Activated CD4-positive, CD25-positive, alpha-beta regulatory T cell (primary cell): ENCODE measurements around the gene SH3GL2.

Experiments used
- DNase-seq, 4 experiments: peaks; one replicate each; lab custom pipeline; 2025; lab: John Stamatoyannopoulos, UW

SH3GL2 gene

DNA sequence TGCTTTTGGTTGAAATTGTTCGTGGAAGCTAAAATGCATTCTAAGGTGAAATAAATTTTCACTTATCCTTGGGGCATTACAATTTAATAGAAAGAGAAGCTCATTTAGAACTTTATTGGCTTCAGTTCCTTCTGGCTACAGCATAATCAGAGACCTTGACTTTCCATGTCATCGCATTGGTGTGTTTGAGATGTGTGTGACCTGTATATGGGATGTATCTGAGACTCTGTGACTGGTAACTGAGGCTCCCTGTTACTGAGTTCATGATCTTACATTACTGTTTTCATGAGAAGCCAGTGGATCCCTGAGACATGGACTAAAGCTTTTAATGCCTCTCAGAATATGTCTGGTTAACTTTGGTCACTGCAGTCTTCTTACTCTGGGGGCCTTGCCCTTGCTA is 32.5 kb downstream of the SH3GL2 start:
- no peak for DNase-seq

DNA sequence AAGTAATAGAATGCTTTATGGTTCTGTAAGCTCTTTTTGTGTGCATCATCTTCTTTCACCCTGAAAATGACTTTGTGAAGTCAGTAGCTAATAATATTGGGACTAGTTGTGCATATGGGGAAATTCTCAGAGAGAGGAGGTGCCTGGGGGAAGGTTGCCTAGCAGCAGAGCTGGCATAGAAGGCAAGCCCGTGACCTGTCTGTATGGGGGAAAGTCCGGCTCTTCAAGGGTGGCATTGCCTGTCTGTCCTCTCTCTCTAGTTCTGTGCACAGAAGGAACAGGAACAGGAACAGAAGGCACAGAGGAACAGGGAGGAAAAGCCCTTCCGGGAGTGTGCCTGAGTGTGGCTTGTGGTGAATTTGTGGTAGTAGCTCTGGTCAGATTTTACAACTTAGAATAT is 33.1 kb downstream of the SH3GL2 start:
- no peak for DNase-seq

DNA sequence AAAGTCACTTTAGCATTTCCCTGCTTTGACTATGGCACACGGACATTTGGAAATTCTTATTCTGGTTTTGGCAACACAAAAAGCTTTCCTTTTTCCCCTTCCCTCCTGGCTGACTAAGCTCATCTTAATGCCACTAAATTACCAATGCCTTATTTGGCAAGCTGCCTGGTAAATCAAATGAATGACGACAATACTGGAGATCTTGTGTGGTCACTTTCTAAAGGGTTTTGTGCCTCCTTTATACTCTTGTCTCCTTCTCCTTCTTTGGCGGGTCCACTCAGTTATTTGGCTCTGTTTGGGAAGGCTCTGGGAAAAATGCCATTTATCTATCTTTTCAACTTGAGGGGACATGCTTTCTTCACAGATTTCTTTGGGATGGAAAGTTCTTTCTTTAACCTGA is 34.9 kb downstream of the SH3GL2 start:
- no peak for DNase-seq

DNA sequence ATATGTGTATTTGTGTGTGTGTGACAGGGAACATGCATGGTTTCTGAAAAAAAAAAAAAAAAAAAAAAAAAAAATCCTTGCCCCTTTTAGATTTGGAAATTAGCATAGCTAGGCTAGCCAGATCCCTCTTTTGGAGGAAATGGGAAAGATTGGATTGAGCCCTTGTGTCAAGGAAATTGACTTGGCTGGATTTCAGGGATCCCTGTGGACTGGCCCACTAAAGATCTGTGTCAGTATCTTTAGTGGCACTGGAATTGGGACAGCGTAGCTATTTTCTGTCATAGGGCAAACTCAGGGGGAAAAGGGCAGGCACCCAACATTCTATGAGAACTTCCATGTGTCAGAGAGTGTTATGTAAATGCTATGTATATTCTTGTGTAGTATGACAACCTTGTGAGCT is 35.4 kb downstream of the SH3GL2 start:
- DNase-seq = no peak

DNA sequence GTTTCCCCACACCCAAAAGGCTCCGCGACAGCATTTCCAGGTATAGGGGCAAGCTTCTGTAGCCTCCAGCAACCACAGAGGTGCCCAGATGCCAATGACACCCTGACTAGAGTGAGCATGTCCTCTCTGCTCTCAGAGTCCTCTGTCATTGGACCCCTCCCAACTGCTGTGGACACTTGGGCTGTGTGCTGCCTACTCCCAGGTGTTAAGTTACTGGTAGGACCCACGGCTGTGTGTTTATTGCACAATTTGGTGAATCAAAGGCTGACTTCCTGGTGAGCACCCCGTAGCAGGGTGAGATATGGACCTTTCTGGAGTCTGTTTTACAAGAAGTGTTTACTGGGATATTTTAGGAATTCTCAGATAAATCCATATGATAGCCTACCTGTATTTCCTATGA is 36.0 kb downstream of the SH3GL2 start:
- no peak for DNase-seq

DNA sequence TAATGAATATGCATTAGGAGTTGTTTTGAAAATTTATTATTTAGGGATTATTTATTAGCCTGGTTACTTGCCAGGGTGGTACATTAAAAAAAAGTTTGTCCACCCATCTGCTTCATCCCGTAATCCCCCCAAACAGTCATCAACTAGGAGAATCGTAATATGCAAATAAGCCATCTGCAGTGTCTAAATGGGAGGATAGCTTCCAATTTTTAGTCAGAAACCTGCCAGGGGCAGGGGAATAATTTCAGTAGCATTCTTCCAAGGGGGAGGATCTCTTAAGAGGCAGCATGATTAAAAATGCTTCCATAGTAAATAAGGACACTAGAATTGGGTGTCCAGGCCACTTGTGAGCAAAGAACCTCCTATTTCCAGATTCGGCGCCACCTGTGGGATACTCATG is 43.3 kb downstream of the SH3GL2 start:
- no peak for DNase-seq

DNA sequence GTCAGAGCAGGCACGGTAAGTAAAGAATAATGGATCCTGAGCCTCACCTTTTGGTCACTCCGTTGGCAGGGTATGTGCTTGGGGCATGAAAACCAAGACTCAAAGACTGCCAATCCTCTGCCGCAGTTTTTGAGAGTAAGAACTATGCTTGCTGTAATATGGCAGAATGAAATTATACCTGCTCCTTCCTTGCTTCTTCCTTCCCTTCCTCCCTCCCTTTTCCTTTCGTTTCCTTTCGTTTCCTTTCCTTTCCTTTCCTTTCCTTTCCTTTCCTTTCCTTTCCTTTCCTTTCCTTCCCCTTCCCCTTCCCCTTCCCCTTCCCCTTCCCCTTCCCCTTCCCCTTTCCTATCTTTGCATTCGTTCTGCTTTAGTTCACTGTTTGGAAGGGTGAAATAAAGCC is 43.9 kb downstream of the SH3GL2 start:
- no peak for DNase-seq

DNA sequence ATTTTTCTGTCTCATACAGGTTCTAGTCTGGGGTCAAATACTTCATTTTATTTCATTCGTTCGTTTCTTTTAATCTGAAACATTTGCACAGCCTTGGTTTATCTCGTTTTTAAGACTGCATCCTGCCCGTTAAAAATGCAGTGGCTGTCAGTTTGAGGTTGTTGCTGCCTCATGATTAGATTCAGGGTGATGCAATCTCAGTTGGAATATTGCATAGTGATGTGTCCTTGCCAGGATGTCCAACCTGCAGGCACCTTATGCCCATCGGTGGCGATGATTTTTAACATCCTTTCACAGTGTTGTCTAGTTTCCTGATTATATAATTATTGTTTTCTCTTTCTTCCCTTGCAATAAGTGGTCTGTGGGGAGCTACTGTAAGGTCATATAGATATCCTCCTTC is 45.1 kb downstream of the SH3GL2 start:
- no peak for DNase-seq

DNA sequence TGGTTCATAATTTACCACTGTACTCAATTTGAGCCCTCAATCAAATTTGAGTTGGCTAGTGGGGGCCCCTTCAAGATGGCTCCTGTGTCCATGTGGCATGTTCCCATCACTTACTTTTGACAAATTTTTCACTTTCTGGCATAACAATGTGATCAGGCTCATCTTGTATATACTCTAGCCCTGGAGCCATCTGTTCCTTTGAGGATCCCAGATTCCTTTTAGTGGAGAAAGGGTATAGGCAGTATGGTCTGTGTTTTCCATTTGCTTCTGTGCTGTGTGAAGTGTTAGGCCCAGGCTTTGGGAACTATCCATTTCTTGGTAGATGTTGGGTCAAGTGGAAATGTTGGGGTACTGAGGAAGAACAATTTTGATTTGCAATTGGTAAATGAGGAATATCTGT is 45.7 kb downstream of the SH3GL2 start:
- no peak for DNase-seq

DNA sequence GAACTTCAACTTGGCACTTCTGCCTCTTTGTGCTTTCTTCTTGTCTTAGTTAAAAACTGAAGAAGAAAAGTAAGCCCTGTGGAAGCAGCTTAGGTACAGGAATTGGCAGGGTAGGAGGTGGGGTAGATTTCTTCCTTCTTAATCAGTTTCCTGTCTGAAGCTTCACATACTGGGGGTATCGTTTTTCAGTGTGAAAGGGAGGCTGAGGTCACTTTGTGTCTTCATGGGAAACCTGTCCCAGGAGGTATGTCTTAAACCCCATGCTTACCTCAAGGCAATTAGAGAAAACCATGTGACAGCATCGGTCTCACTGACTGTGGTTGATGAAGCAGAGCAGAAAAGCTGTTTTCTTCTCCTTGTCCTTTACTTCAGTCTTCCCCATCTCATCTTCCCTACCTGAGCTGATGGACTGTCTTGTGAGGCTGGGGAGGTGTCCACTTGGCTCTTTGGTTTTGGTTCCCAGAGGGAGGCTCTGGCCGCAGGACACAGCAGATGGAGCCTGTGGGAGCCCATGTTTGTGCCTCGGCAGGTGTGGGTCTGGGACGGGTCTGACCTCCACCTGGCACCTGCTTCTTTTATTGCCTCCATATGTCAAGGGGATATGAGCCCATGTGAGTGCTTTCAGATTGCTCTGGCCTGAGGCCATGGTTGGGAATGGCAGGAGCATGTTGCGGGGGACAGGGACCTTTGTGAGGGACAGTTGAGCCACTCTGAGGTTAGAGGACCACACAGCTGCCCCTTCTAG is 47.0 kb downstream of the SH3GL2 start:
- DNase-seq = no peak

DNA sequence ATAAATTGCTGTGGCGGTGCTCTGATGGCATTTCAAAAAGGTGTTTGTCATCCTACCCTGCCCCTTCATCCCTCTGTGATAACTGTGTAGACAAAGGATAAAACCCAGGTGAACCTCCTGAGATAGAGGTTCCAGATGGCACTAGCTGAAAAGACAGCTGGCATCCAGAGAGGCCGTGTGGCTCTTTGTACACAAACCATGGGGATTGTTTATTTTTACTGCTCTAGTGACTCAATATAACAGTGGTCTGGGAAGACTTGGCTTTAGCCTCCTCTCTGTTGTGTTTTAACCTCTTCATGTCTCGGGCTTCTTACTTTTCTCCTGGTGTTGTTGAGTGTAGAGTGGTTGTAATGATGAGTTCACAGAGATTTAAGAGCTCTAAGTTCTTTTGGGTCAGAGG is 48.8 kb downstream of the SH3GL2 start:
- no peak for DNase-seq

DNA sequence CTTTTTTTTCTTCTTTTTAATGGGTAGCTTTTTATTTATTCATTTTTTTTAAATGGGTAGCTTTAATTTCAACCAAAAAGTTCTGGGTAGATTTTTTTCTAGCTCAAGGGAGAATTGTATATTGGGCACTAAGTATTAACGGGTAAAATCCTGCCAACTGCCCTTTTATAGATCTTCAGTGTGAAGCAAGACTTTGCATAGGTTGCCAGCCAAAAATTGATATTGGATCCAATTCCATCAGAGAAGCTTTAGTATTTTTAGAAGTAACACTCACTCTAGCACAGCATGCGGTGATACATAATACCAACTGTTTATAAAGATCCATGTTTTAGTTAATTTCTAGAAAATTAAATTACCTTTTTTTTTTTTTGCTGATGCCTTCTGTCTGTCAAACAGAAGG is 49.8 kb downstream of the SH3GL2 start:
- no peak for DNase-seq

DNA sequence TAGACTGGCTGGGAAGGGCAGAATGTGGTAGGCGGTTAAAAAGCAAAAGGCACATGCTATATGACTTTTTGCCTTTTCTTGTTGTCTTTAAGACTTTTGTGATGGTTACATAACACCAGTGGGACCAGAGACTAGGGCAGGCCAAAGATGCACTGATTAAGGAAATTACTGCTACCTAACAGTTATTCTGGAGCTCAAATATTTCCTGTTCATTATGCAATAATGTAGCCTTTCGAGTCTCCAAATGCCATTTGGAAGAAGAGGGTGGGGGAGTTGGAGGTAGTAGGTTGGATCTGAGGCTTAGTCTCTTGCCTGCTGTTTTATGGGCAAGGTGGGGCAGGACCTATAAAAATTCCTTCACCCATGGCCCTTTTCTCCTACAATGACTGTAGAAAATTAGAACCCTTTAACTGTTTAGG is 51.7 kb downstream of the SH3GL2 start:
- DNase-seq = no peak

DNA sequence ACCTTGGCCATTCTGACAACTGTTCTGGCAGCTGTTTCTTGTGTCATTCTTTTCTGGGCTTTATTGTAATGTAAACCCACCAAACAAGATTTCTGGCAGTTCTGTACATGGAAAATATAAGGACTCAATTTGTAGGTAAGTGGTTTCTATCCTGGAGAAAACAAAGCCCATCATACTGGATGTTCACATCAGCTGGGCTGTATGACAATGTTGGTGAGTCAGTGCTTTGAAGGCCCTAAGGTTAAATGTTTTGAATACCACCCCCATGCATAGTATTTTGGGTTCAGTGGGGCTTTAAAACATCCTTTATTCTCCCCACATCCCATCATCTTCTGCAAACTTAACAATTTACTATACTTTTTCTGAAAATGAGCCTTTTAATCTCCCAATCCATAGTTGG is 52.5 kb downstream of the SH3GL2 start:
- no peak for DNase-seq

DNA sequence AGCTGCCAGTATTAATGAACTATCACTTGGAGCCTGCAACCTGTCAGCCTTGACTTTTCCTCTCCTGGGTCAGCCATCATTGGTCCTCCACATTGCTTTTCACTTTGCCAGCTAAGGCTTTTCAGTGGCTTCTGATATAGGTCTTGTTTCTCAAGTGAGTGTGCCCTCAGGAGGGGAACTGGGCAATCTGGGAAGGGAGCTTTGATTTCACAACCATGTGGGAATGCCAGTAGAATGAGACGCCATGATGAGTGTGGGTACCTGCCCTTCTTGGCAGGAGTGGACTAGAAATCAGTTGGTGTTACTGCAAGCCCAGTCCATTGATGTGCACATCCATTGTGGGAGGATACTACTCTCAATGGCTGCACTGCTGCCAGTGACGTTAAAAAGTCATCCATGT is 54.1 kb downstream of the SH3GL2 start:
- DNase-seq = no peak

DNA sequence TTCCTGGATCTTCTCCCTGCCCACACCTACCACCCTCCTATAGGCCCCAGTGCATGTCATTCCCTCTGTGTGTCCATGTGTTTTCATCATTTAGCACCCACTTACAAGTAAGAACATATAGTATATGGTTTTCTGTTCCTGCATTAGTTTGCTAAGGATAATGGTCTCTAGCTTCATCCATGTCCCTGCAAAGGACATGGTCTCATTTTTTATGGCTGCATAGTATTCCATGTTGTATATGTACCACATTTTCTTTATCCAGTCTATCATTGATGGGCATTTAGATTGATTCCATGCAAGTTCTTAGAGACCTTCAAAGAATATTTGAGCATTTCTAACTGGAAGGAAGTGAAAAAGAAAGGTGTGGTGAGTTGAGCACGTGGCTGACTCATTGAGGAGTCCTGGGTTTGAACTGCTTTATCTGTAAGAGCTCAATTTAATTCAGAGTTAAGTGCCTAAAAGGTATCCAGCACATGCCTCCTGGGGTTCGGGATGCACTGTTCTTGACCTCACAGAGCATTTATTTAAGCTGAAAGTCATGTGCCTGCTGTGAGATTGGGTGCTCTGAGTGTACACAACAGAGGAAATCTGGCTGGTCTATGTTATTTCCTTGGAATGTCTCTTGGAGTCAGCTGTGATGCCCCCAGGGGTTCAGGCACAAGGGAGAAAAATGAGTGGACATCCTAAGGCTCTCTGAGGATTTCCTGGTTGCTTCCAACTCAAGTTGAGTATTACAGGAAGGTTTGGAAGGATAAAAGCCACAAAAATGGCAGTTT is 56.4 kb downstream of the SH3GL2 start:
- no peak for DNase-seq

DNA sequence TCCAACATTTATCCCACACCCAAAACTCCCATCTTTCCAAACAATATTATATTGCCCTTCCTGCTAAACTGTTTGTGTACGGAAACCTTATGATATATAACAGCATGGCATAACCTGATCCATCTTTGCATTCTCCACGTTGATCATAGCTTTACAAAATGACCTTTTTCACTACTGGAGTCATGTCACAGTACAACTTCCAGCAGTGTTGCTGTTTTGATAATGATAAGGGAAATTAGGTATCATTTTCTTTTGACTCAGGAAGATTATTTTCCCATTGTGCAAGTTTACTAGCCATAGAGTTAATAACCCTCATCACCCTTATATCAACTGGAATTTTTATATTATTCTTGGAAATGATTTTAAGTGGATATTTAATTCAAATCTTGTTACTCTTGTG is 57.5 kb downstream of the SH3GL2 start:
- no peak for DNase-seq

DNA sequence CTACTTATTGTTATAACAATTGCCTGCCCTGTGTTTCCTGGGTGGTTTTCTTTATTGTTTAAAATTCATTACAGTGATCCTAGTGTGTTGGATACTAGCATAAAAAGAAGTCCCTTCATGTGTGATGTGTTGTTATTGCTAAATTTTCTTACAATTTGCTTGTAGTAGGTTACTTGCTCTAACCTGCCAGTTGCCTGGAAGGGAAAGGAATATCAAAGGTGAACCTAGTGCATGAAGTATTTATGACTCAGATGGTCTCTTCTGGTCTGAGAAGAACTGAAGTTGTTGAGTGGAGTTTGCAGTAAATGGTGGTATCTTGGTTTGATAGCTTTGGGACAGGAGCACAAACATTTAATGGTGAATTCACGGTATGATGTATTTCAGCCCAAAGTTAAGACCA is 58.0 kb downstream of the SH3GL2 start:
- DNase-seq = no peak

DNA sequence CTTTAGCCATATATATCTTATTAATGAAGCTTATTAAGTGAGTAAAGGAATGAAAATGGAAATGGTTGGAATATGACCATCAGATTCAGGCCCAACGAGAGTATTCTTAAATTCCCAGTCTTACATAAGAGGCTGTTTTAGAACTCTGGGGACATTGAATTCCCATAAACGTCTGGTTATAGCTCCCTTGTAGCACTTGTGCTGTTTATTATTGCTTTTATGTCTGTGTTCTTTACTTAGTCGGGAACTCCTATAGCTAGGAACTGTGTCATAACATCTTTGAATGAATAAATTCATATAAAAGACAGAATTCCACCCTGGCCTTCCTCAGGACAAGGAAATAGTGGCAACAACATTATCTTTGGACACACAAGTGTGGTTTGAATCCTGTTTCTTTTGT is 58.4 kb downstream of the SH3GL2 start:
- DNase-seq = no peak

DNA sequence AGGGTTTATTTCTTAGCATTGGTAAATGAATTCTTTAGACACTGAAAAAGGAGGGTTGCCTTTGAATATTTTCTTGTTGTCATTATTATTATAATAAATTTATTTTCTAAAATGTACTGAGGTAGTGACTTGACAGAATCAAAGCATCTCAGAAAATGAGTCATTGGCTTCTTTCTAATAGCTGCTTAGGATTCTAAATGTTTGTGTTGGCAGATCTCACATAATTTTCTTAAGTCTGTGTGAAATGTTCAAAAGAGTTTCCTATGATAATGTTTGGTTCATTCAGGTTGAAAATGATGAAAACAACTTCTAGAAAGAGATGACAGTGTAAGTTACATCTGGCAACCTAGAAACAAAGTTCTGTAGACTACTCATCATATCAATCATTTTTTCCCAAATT is 69.7 kb downstream of the SH3GL2 start:
- no peak for DNase-seq

DNA sequence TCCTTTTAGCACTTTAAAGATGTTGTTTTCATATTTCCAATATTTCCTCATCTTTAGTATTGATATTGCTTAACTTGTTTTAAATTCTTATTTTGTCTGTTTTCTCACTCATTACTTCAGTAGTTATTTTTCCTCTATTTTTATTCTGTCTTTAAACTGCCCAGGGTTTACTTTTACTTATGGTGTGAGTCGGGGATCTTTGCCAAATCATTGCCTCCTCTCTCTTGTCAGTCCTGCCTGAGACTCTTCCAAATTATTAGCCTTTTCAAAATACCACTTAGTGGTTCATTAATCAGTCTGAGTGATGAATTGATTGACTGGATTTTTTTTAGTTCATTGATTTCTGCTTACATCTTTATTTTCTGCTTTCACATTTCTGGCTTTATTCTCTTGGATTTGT is 72.9 kb downstream of the SH3GL2 start:
- no peak for DNase-seq

DNA sequence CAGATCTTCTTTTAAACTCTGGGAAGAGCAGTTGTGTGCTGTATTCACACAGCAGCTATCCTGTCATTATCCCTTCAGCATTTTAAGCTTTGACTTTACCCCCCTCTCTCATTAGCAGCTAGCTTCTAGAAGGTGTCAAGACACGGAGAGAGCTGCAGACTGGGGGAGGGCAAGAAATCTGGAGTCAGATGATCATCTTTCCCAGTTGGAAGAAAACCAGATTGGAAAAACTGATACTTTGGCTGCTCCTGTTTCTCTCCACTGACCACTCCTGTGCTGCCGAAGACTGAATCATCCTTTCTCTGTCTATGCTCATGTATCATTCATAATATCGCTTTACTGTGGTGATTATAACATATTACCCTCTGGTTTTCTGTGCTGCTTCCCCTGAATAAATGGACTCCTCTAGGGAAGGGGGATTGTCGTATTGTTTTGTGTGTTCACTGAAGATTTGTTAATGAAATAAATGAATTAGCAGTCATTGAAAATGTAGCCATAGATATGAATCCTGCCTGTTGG is 75.1 kb downstream of the SH3GL2 start:
- no peak for DNase-seq

DNA sequence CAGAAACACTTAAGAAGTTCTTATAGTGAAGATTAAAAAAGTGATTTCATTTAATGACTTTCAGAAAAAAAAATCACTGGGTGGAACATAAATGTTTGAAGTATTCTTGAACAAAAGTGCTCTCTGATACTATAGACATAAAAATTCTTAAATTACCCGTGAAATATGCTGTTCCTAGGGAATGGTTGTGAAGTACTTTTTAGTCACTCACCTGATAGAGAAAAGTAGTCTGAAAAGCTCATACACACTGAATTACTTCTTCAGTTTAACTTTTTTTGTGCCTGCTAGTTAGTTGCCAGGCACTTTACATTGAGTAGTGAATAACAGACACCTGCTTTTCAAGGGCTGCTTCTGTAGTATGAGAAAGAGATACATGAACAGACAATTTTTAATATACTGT is 78.0 kb downstream of the SH3GL2 start:
- no peak for DNase-seq

DNA sequence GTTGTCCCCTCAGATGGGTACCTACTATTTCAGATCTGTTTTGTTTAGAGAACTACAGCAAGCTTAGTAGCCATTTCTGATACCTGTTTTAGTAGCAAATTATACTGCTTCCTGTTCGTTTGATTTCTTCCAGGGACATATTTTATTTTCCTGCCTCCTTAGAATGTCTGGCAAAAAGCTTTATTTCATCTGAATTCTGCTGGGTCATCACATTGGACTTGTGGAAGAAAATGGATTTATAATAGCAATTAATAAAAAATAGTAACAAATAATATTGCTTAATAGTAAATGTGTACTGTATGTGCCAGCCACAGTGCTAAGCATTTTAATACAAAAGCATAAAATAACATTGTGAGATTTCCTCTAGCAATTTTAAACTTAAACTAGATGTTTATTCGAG is 79.4 kb downstream of the SH3GL2 start:
- DNase-seq = no peak
